Thyroid gland (tissue), 4 donors: ENCODE results near the gene F10.

ENCODE experiments used
- CTCF ChIP-seq, 6 experiments: fragments of 200-600 bp in 3 of 6; fragments of 450-650 bp in 3 of 6; sonication (generic) in 3 of 6; IDR thresholded peaks; one replicate each; pipeline ENCODE4 v1.5.1; 2016 to 2019; ENCODE audit warnings: antibody characterized with exemption in 6 of 6, mild to moderate bottlenecking in 2 of 6, inconsistent platforms in 1 of 6, moderate library complexity in 1 of 6
- POLR2A ChIP-seq, 2 donors: fragments of 450-650 bp; IDR thresholded peaks; one replicate each; pipeline ENCODE4 v1.6.1; 2017; ENCODE audit warnings: antibody characterized with exemption in 2 of 2, mild to moderate bottlenecking in 2 of 2, moderate library complexity in 1 of 2

GRCh38 chr13:113142876-113143275 lies 20.3 kb downstream of the F10 start:
- TF ChIP-seq CTCF (IDR thresholded peaks at IDR 0.05) = no peak
- no peak for TF ChIP-seq POLR2A (IDR thresholded peaks at IDR 0.05)
